HEK293 (cell line): ENCODE measurements around the gene ZNF536.

Source experiments
- CTCF ChIA-PET: fragments of 350-600 bp; formaldehyde crosslinking; extraction: SDS; loops from one replicate; lab custom pipeline; 2021; ENCODE audit warnings: antibody characterized with exemption; lab: Yijun Ruan, JAX
- POLR2A ChIA-PET: fragments of 300-600 bp; formaldehyde crosslinking; extraction: SDS; loops from one replicate; lab custom pipeline; 2020; ENCODE audit warnings: antibody characterized with exemption, inconsistent platforms; lab: Yijun Ruan, JAX
- H3K27ac ChIP-seq: fragments of 200-500 bp; sonication (Bioruptor generic); 2 replicates; pipeline ENCODE4 v1.5.1; 2014; ENCODE audit warnings: low read depth, low read length, control low read depth, inconsistent platforms; ENCODE audit errors: extremely low read depth
- H3K36me3 ChIP-seq, 2 experiments: fragments of 200-500 bp in 1 of 2; sonication (Bioruptor generic) in 1 of 2; 1 replicate in 1 of 2; 2 replicates in 1 of 2; pipeline ENCODE4 v1.5.1; 2014 to 2017; ENCODE audit warnings: inconsistent platforms in 2 of 2, low read length in 2 of 2; ENCODE audit not compliant: control insufficient read depth in 2 of 2, insufficient read depth in 1 of 2
- H3K4me1 ChIP-seq: fragments of 200-500 bp; sonication (Bioruptor generic); 2 replicates; pipeline ENCODE4 v1.5.1; 2014; ENCODE audit warnings: mild to moderate bottlenecking, low read length, inconsistent platforms; ENCODE audit not compliant: control insufficient read depth, insufficient read depth
- H3K4me3 ChIP-seq: 2 replicates; pipeline ENCODE4 v1.5.1; 2011; ENCODE audit warnings: low read depth, mild to moderate bottlenecking, control low read depth, low read length, moderate library complexity
- H3K9me3 ChIP-seq: fragments of 200-500 bp; sonication (Bioruptor generic); 2 replicates; pipeline ENCODE4 v1.5.1; 2014; ENCODE audit warnings: low read depth, low read length, inconsistent platforms; ENCODE audit not compliant: control insufficient read depth, insufficient read depth
- FEZF1 ChIP-seq: fragments of 450-650 bp; formaldehyde crosslinking; IDR thresholded peaks from 2 replicates; pipeline ENCODE4 v1.5.1; 2016; ENCODE audit warnings: missing biosample characterization, missing genetic modification characterization
- HOXA7 ChIP-seq: sonication (generic); formaldehyde crosslinking; IDR thresholded peaks from 2 replicates; pipeline ENCODE4 v1.8.1; 2022; ENCODE audit warnings: missing genetic modification reagents, borderline replicate concordance
- RBAK ChIP-seq: fragments of 450-650 bp; formaldehyde crosslinking; IDR thresholded peaks from 2 replicates; pipeline ENCODE4 v1.5.1; 2016; ENCODE audit warnings: missing biosample characterization, missing genetic modification characterization
- SP3 ChIP-seq: fragments of 450-650 bp; formaldehyde crosslinking; IDR thresholded peaks from 2 replicates; pipeline ENCODE4 v1.5.1; 2016; ENCODE audit warnings: missing biosample characterization, missing genetic modification characterization
- SP7 ChIP-seq: fragments of 450-650 bp; formaldehyde crosslinking; IDR thresholded peaks from 2 replicates; pipeline ENCODE4 v1.5.1; 2016; ENCODE audit warnings: missing biosample characterization, missing genetic modification characterization
- ZBTB7A ChIP-seq: fragments of 450-650 bp; formaldehyde crosslinking; IDR thresholded peaks from 2 replicates; pipeline ENCODE4 v1.5.1; 2016; ENCODE audit warnings: low read depth, missing biosample characterization, missing genetic modification characterization
- ZNF169 ChIP-seq: fragments of 450-650 bp; formaldehyde crosslinking; IDR thresholded peaks from 2 replicates; pipeline ENCODE4 v1.5.1; 2016; ENCODE audit warnings: missing biosample characterization, missing genetic modification characterization
- ZNF292 ChIP-seq: fragments of 450-650 bp; formaldehyde crosslinking; IDR thresholded peaks from 2 replicates; pipeline ENCODE4 v1.5.1; 2016; ENCODE audit warnings: low read depth, missing biosample characterization, missing genetic modification characterization, borderline replicate concordance
- ZNF404 ChIP-seq: fragments of 450-650 bp; formaldehyde crosslinking; IDR thresholded peaks from 2 replicates; pipeline ENCODE4 v1.5.1; 2017; ENCODE audit warnings: missing biosample characterization, missing genetic modification characterization
- ZNF426 ChIP-seq: fragments of 450-650 bp; formaldehyde crosslinking; IDR thresholded peaks from 2 replicates; pipeline ENCODE4 v1.5.1; 2017; ENCODE audit warnings: missing biosample characterization, missing genetic modification characterization, mild to moderate bottlenecking, inconsistent platforms, moderate library complexity
- ZNF514 ChIP-seq: fragments of 450-650 bp; formaldehyde crosslinking; IDR thresholded peaks from 2 replicates; pipeline ENCODE4 v1.5.1; 2016; ENCODE audit warnings: missing biosample characterization, missing genetic modification characterization
- ZNF600 ChIP-seq: fragments of 450-650 bp; formaldehyde crosslinking; IDR thresholded peaks from 2 replicates; pipeline ENCODE4 v1.5.1; 2016; ENCODE audit warnings: missing biosample characterization, missing genetic modification characterization
- ZNF658 ChIP-seq: fragments of 450-650 bp; formaldehyde crosslinking; IDR thresholded peaks from 2 replicates; pipeline ENCODE4; 2016; ENCODE audit warnings: missing biosample characterization, missing genetic modification characterization
- TF ChIP-seq, protein P1 (sequence below): fragments of 450-650 bp; formaldehyde crosslinking; IDR thresholded peaks from 2 replicates; pipeline ENCODE4 v1.5.1; 2016; ENCODE audit warnings: missing biosample characterization, missing genetic modification characterization, low read depth
- TF ChIP-seq, protein P2 (sequence below): fragments of 450-650 bp; formaldehyde crosslinking; IDR thresholded peaks from 2 replicates; pipeline ENCODE4 v1.5.0; 2017; ENCODE audit warnings: missing biosample characterization, missing genetic modification characterization, borderline replicate concordance
- TF ChIP-seq, protein P3 (sequence below): fragments of 450-650 bp; formaldehyde crosslinking; IDR thresholded peaks from 2 replicates; pipeline ENCODE4; 2016; ENCODE audit warnings: missing biosample characterization, missing genetic modification characterization
- TF ChIP-seq, protein P4 (sequence below): fragments of 450-650 bp; formaldehyde crosslinking; IDR thresholded peaks from 2 replicates; pipeline ENCODE4 v1.5.1; 2016; ENCODE audit warnings: missing biosample characterization, missing genetic modification characterization
- TF ChIP-seq, protein P5 (sequence below): fragments of 450-650 bp; formaldehyde crosslinking; IDR thresholded peaks from 2 replicates; pipeline ENCODE4 v1.5.1; 2016; ENCODE audit warnings: missing biosample characterization, missing genetic modification characterization

Gene ZNF536

DNA sequence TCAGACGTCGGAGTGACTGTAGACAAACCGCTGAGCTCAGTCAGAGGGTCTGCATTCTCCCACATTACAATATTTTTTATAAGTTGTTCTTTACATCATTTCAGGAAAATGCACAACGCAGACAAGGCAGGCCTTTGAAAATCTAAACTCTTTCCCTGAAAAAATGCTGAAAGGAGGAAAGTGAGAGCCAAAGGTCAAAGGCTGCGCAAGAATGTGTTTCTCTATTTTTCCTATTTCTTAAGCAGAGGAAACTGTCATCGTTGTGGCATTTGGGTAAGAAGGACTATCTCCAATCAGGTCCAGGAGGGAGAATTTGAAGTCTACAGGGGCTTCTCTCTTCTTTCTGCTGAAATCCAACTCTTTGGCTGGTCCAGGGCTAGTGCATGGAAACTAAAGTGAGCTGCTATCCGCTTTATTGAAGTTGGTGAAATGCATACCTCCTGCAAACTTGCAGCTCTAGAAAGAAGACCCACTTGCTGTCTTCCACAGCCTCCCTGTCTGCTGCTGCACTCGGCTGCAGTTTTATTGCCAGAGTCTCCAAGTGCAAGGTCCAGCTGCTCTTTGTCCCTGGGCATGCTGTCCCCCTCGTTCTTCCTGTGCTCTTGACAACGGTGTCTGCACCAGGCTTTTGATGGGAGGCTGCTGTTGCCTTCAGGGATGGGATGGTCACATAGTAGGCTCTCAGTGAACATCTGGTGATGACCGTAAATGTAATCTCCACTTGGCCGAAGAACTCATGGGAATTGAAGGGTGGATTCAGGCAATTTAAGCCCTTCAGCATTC is 31.2 kb downstream of the ZNF536 start:
- no peak overlapping the region for H3K27ac ChIP-seq
- H3K9me3 ChIP-seq, result no peaks in the 10 kb centered on the region; the same call in 1 of the 2 replicates
- ChIA-PET POLR2A (no interaction called here), CTCF (no interaction called here)
- TF ChIP-seq HOXA7 (no peak), ZNF600 (tag by site-specific recombination) (no peak), ZBTB7A (tag by site-specific recombination) (no peak), RBAK (tag by site-specific recombination) (no peak), ZNF169 (tag by site-specific recombination) (no peak), ZNF426 (tag by site-specific recombination) (no peak), ZNF292 (tag by site-specific recombination) (no peak), ZNF514 (tag by site-specific recombination) (no peak), SP3 (tag by site-specific recombination) (no peak), ZNF404 (tag by site-specific recombination) (no peak), SP7 (tag by site-specific recombination) (no peak), ZNF658 (tag by site-specific recombination) (no peak), FEZF1 (tag by site-specific recombination) (no peak)
- TF ChIP-seq, protein P1, sequence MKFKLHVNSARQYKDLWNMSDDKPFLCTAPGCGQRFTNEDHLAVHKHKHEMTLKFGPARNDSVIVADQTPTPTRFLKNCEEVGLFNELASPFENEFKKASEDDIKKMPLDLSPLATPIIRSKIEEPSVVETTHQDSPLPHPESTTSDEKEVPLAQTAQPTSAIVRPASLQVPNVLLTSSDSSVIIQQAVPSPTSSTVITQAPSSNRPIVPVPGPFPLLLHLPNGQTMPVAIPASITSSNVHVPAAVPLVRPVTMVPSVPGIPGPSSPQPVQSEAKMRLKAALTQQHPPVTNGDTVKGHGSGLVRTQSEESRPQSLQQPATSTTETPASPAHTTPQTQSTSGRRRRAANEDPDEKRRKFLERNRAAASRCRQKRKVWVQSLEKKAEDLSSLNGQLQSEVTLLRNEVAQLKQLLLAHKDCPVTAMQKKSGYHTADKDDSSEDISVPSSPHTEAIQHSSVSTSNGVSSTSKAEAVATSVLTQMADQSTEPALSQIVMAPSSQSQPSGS (tag by site-specific recombination), result no peak
- TF ChIP-seq, protein P2, sequence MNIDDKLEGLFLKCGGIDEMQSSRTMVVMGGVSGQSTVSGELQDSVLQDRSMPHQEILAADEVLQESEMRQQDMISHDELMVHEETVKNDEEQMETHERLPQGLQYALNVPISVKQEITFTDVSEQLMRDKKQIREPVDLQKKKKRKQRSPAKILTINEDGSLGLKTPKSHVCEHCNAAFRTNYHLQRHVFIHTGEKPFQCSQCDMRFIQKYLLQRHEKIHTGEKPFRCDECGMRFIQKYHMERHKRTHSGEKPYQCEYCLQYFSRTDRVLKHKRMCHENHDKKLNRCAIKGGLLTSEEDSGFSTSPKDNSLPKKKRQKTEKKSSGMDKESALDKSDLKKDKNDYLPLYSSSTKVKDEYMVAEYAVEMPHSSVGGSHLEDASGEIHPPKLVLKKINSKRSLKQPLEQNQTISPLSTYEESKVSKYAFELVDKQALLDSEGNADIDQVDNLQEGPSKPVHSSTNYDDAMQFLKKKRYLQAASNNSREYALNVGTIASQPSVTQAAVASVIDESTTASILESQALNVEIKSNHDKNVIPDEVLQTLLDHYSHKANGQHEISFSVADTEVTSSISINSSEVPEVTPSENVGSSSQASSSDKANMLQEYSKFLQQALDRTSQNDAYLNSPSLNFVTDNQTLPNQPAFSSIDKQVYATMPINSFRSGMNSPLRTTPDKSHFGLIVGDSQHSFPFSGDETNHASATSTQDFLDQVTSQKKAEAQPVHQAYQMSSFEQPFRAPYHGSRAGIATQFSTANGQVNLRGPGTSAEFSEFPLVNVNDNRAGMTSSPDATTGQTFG (tag by site-specific recombination), result no peak
- TF ChIP-seq, protein P3, sequence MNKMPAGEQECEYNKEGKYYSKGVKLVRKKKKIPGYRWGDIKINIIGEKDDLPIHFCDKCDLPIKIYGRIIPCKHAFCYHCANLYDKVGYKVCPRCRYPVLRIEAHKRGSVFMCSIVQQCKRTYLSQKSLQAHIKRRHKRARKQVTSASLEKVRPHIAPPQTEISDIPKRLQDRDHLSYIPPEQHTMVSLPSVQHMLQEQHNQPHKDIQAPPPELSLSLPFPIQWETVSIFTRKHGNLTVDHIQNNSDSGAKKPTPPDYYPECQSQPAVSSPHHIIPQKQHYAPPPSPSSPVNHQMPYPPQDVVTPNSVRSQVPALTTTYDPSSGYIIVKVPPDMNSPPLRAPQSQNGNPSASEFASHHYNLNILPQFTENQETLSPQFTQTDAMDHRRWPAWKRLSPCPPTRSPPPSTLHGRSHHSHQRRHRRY (tag by site-specific recombination), result no peak
- TF ChIP-seq, protein P4, sequence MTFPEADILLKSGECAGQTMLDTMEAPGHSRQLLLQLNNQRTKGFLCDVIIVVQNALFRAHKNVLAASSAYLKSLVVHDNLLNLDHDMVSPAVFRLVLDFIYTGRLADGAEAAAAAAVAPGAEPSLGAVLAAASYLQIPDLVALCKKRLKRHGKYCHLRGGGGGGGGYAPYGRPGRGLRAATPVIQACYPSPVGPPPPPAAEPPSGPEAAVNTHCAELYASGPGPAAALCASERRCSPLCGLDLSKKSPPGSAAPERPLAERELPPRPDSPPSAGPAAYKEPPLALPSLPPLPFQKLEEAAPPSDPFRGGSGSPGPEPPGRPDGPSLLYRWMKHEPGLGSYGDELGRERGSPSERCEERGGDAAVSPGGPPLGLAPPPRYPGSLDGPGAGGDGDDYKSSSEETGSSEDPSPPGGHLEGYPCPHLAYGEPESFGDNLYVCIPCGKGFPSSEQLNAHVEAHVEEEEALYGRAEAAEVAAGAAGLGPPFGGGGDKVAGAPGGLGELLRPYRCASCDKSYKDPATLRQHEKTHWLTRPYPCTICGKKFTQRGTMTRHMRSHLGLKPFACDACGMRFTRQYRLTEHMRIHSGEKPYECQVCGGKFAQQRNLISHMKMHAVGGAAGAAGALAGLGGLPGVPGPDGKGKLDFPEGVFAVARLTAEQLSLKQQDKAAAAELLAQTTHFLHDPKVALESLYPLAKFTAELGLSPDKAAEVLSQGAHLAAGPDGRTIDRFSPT (tag by site-specific recombination), result no peak
- TF ChIP-seq, protein P5, sequence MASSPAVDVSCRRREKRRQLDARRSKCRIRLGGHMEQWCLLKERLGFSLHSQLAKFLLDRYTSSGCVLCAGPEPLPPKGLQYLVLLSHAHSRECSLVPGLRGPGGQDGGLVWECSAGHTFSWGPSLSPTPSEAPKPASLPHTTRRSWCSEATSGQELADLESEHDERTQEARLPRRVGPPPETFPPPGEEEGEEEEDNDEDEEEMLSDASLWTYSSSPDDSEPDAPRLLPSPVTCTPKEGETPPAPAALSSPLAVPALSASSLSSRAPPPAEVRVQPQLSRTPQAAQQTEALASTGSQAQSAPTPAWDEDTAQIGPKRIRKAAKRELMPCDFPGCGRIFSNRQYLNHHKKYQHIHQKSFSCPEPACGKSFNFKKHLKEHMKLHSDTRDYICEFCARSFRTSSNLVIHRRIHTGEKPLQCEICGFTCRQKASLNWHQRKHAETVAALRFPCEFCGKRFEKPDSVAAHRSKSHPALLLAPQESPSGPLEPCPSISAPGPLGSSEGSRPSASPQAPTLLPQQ (tag by site-specific recombination), result no peak
- no peaks in the 10 kb centered on the region for H3K36me3 ChIP-seq
- peaks cover 5% of the 10 kb centered on the region for H3K4me1 ChIP-seq
- no peak overlapping the region for H3K4me3 ChIP-seq
